Measurements from ENCODE around the gene CHM. TPM values are rescaled to one million over a fixed set of nuclear protein-coding genes. Genes with fewer than 3 reads are reported as not detected.

The CHM gene
- total and polyA plus RNA-seq, 12 donors = 5.9 to 16.7 (median 12.5) TPM

GRCh38 chrX:85882601-85883000, 164.8 kb downstream of the CHM start:
- ATAC-seq (no peak), DNase-seq (no peak)
- 84 to 85% methylated on average over 5 of the region's 5 CpGs for WGBS, 2 donors
- no peaks in the 10 kb centered on the region for H3K9me3 ChIP-seq
- H3K4me1 ChIP-seq = no peaks in the 10 kb centered on the region
- H3K36me3 ChIP-seq = peaks cover 0 to 11% (median 0%) of the 10 kb centered on the region in 9 donors
- H3K27me3 ChIP-seq = no peaks in the 10 kb centered on the region
- no peak overlapping the region for H3K4me3 ChIP-seq
- intact Hi-C loops (cut with DNase I) = no loop called here
- no peak overlapping the region for H3K27ac ChIP-seq
- TF ChIP-seq CTCF (IDR thresholded peaks at IDR 0.05) = no peak

DNA sequence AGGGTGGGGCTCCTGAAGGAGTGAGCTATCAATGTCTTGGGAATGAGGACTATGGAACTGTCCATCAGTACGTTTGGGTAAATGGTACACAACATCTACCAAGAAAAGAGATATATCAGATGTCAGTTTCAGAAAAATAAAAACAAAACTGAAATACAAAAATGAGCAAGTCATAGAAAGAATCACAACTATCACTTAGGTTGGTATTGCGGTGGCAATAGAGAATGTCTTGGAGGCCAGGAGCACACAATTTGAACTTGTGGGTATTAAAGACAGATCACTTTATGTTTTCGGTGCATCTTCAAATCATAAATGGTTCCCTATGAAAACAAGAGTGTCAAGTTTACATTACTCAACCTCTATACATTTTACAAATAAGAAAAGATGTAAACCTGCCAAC, 176.8 kb downstream of the CHM start:
- no peak overlapping the region for H3K27ac ChIP-seq
- H3K9me3 ChIP-seq = peaks cover 0 to 11% (median 0%) of the 10 kb centered on the region in 11 donors
- no peaks in the 10 kb centered on the region for H3K4me1 ChIP-seq
- ATAC-seq (no peak), DNase-seq (no peak)
- no peaks in the 10 kb centered on the region for H3K27me3 ChIP-seq
- intact Hi-C loops (cut with DNase I) = no loop called here
- no peak overlapping the region for H3K4me3 ChIP-seq
- no peak for TF ChIP-seq CTCF (IDR thresholded peaks at IDR 0.05)
- 98 to 99% methylated on average over 3 of the region's 3 CpGs for WGBS, 2 donors
- peaks cover 0 to 65% (median 0%) of the 10 kb centered on the region in 9 donors for H3K36me3 ChIP-seq

DNA sequence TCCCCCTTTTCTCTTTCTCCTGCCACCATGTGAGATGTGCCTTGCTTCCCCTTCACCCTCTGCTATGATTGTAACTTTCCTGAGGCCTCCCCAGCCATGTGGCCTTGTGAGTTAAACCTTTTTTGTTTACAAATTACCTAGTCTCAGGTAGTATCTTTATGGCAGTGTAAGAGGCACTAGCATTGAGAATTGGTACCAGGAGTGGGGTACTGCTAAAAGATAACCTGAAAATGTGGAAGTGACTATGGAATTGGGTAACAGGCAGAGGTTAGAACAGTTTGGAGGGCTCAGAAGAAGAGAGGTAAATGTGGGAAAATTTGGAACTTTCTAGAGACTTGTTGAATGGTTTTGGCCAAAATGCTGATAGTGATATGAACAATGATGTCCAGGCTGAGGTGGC, 182.0 kb downstream of the CHM start:
- no peak overlapping the region for H3K27ac ChIP-seq
- peaks cover 0 to 19% (median 0%) of the 10 kb centered on the region in 11 donors for H3K9me3 ChIP-seq
- H3K4me1 ChIP-seq = no peaks in the 10 kb centered on the region
- H3K4me3 ChIP-seq = no peak overlapping the region
- H3K27me3 ChIP-seq = no peaks in the 10 kb centered on the region
- H3K36me3 ChIP-seq = peaks cover 0 to 60% (median 0%) of the 10 kb centered on the region in 9 donors
- TF ChIP-seq CTCF (IDR thresholded peaks at IDR 0.05) = no peak
- no peak for ATAC-seq
- no peak for DNase-seq
- intact Hi-C loops (cut with DNase I) = no loop called here

GRCh38 chrX:85859426-85859825, 187.9 kb downstream of the CHM start:
- Histone ChIP-seq H3K27me3 (no peaks in the 10 kb centered on the region), H3K27ac (no peak overlapping the region), H3K4me3 (no peak overlapping the region), H3K4me1 (no peaks in the 10 kb centered on the region), H3K9me3 (no peaks in the 10 kb centered on the region), H3K36me3 (peaks cover 0 to 19% (median 0%) of the 10 kb centered on the region in 9 donors)
- intact Hi-C loops (cut with DNase I) = no loop called here
- no peak for TF ChIP-seq CTCF (IDR thresholded peaks at IDR 0.05)
- ATAC-seq (no peak), DNase-seq (no peak)

GRCh38 chrX:85851418-85851817, 195.9 kb downstream of the CHM start:
- Histone ChIP-seq H3K36me3 (no peaks in the 10 kb centered on the region), H3K4me3 (no peak overlapping the region), H3K27ac (no peak overlapping the region), H3K4me1 (no peaks in the 10 kb centered on the region), H3K27me3 (no peaks in the 10 kb centered on the region), H3K9me3 (no peaks in the 10 kb centered on the region)
- no peak for DNase-seq
- TF ChIP-seq CTCF (IDR thresholded peaks at IDR 0.05) = peak in 7 of 9 donors; percentile 12 to 39 (median 29)
- intact Hi-C loops (cut with DNase I) = no loop called here
- 20 to 37% methylated on average over 3 of the region's 3 CpGs for WGBS, 2 donors
- no peak for ATAC-seq

Measured in heart right ventricle (tissue), 16 donors.